Measurements from ENCODE around the gene MLKL.
"Not testable (repeated sequence)": the region's sequence is repeated elsewhere in the genome, so short reads cannot be mapped to it uniquely, and the experiment has no call there.

The MLKL gene

DNA sequence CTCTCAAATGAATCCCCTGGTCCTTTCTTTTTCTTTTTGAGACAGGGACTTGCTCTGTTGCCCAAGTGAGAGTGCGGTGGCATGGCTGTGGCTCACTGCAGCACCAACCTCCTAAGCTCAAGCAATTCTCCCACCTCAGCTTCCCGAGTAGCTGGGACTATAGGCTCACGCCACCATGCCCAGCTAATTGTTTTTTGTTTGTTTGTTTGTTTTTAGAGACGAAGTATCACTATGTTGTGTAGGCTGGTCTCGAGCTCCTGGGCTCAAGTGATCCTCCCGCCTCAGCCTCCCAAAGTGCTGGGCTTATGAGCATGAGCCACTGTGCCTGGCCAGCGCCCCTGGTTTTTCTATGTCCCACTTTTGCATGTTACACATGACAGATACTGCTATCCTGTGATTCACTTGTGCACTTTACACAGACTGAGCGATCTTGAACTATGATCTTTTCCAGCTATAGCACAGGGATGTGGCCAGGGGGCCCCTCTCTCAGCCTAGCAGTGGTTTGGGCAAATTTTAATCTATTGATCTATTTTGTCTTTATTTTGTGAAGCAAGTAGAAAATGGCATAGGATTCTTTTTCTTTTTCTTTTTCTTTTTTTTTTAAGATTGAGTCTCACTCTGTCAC, 31.3 kb upstream of the MLKL start:
- no peak for DNase-seq

DNA sequence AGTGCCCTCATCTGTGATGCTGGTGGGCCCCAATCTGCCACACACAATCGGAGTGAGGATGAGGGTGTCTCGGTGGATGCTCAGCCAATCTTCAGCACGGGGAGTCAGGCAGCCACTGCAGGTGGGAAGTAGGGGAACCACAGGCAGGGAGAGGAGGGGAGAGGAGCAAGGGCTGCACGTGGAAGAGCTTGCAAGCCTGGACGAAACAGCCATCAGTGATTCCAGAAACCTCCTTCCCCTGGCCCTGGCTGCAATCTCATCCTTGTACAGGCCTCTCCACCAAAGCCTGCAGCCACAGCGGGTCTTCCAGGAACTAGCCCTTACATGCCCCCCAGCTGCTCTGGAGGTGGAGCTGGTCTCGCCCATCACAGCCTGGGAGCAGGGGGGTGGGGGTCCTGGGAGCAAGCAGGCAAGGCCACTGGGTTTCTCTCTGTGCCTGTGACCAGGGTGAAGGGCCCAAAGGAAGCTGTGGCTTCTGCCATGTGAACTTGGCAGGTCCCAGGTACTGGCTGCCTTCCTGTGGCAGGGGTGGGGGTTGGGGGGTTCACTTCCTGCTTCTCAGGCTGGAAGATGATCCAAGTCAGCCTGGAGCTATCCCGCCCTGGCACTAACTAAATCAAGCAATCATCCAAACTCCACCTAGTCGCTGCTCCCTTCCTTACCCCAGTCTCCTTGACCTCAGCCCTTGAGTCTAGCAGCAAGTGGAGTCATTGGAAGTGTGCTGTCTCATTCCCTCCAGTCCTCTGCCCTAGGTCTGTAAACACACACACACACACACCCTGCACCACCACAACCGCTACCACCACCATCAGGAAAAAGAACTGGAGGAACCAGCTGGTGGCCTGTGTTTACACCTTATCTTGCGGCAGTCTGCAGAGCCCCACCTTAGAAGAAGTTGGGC, 29.4 kb upstream of the MLKL start:
- DNase-seq = no peak

DNA sequence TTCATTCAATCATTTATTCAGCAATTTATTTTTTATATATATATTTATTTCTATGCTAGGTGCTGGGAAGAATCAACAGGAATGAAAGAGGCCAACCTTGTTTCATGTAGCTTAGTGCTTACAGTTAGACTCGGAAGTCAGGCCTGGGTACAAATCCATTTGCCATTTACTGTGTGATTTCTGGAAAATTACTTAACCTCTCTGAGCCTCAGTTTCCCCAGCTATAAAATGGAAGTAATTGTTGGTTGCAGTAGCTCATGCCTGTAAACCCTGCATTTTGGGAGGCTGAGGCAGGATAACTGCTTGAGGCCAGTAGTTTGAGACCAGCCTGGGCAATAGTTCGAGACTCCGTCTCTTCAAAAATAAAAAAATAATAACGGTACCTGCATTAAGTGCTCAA, 27.2 kb upstream of the MLKL start:
- DNase-seq = no peak

DNA sequence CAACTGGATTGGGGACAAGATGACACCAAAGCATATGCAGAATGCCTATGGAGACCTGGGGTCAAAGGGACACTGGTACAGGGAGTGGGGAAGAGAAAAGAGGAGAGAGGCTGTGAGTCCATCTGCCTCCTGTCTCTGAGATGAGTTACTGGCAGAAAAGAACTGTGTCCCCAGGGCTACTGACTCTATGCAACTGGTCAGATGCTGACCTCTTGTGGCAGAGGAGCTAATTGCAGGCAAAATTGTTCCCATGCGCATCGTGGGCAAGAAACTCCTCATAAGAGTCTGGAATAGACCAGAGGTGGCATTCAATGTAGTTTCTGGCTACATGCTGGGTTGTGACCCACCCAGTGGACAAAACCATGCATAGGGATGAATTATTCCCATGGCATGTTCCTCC, 26.1 kb upstream of the MLKL start:
- peak; percentile 10 to 33 for DNase-seq

DNA sequence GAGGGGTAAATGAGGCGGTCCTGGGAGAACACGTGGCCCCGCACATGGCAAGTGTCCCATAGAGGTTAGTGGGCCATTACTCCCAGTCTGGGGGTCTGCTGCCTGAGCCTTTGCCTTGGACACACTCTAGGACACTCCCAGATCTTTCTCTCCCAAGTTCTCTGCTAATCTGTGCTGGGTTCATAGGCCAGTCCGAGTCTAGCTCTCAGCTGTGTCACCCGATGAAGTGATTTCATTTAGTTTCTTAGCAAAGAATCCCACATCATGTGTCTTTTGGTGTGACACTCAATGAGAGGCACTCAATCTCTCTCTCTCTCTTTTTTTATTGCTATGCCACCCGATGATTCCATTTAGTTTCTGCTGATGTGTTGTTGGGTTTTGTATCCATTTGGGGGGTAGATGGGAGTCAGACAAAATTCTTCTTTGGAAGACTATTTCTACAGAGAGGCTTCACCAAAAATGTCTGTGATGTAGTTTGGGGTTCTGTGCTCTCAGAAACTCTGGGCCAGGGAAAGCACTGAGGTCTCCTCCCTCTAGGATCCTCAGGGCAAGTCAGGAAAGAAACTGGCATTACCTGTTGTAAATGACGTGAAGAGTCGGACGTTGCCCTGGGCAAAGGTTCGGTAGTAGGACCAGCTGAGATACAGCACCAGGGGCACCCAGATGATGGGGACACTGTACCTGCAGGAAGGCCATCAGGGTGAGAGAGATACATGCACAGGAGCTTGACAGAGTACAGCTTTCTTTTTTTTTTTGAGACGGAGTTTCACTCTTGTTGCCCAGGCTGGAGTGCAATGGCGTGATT, 25.2 kb upstream of the MLKL start:
- DNase-seq = no peak

DNA sequence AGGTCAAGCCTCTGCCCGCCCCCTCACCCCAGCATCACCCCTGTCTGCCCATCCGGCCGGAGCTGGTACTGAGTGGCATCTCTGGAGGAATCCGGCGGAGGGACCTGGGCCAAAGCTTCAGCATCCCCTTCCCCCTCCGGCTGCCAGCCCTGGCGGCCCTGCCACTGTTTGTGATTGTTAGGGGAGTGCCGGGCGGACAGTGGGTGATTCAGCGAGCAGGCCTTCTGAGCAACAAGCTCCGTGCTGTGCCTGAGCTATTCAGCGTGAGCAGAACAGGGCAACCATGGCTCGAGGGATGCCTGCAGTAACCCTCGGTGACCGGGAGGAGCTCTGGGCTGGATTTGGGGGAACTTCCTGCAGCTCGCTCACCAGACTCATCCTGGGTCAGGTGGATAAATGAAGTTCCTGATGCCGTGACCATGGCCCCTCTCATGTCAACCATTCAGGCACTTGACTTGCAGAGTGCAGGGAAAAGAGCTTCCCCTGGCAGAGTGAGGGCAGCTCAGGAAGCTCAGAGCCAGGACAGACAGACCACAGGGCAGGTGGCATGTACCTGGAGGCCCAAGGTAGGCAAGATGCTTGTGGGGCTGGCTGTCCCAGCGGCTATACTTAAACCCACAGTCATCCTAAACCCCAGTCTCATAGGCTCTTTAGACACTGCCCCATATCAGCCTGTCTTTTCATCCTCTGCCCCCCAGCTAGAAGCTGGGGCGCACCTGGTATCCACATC, 24.3 kb upstream of the MLKL start:
- DNase-seq = no peak

DNA sequence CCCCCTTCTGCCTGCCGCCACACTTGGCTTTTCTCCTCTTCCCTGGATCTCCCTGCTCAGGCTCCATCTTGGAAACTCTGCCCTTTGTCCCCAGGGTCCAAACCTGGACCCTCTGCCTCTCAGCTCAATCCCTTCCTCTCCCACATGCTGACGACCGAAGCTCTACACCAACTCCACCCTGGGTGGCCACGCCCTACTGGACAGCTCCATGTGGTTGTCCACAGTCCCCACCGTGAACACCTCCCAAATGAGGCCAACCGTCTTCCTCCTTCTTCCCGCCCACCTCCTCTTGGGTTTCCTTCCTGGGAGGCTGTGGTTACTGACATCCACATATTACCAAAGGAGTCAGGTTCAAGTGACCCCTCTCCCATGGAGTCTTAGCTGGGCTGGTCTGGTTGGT, 22.6 kb upstream of the MLKL start:
- no peak for DNase-seq

DNA sequence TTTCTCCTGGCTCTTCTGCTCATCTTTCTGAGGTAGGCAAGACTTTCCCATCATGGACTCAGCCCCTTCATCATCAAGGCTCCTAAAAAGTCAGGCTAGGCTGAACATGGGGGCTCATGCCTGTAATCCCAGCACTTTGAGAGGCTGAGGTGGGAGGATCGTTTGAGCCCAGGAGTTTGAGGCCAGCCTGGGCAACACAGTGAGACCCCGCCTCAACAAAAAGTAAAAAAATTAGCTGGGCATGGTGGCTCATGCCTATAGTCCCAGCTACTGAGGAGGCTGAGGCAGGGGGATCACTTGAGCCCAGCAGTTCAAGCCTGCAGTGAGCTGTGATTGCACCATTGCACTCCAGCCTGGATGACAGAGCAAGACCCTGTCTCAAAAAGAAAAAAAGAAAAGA, 21.5 kb upstream of the MLKL start:
- not testable (repeated sequence) for DNase-seq

DNA sequence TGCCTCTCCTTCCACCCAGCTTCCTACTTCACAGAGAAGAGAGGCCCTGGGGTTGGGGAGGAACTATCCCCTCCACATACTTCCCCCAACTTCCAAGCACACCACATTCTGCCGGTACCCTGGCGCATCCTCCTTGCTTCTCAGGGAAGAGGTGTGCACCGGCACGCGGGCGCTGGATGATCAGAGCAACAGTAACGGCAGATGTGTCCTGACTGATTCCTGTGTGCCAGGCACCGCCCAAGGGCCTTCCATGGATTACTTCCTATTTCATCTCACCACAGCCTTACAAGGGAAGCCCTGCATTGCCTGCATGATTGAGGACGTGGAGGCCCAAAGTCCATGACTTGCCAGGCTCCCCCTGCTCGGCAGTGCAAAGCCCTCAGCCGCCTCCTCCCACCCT, 21.1 kb upstream of the MLKL start:
- no peak for DNase-seq

DNA sequence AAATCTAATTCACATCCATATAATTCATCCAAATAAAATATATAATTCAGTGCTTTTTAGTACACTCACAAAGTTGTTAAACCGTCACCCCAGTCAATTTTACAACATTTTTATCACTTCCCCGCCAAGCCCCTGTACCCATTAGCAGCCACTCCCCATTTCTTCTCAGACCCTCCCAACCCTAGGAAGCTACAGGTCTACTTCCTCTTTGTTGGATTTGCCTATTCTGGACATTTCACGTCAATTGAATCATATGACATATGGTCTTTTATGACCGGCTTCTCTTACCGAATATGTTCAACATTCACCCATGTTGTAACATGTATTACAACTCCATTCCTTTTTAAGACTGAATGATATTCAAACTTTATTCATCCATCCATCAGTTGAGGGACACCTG, 19.9 kb upstream of the MLKL start:
- no peak for DNase-seq

DNA sequence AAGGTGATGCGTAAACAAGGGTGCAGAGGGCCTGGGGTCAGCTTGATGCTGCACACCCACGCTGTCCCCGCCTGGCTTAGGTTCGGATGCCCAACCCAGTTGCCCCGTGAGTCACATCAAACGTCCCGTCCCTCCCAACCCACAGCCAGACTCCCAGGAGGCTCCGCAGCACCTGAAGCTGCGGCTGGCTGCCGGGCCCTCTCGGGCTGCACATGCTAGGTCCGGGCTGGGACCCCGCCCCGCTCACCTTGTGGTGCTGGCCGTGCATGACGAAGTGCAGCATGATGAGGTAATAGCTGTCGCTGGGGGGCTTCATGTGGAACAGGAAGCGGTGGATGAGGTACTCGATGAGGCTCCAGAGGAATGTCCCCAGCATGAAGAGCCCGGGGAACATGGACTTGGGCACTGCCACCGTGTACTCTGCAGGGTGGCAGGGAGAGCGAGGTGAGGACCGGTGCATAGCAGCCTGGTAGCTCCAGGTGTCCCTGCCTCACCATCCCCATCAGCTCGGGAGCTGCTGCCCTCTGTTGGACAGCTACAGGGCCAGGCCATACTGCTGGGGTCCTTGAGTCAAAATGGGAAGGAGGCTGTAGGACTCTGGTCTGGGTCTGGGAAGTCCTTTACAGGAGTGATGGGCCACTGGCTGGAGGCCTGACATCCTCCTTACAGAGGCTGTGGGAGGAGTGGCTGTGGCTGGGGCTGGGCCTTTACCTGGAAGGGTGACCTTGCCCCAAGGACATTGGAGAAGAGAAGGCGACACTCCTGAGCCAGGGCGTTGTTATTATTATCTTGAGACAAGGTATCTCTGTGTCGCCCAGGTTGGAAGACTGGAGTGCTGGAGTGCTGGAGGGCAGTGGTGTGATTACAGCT, 18.3 kb upstream of the MLKL start:
- DNase-seq = no peak

DNA sequence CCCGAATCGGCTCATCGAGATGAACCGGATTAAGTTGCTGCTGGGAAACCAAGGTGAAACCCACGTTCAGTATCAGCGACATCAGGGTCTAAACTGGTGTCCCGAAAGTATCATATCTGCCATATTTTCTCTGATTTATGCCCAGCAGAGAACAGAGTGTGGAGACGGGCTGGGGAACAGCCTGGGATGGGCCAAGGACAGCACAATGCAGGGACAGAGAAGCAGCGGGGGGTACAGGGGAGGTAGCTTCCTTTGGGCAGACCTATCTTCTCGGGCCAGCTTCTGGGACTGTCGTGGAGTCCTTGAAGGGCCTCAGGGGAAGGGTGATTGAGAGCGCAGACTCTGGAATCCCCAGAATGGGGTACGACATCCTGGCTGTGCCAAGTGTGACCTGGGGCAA, 17.5 kb upstream of the MLKL start:
- DNase-seq = no peak

DNA sequence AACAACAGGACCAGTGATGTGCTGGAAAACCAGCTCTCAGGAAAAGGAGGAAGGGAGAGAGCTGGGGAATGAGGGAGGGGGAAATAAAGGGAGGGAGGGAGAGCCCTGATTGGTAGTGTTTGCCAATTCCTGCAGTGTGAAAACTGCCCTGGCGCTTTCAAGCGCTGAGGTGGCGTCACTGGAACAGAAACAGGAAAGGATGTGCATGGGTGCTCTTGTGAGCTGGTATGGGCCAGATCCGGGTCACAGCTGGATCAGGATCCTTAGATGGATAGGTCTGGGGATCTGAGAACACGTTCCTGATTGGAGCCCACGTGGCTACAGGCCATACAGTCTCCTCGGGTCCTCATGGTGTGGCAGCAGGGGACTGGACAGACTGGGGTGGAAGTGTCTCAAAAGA, 16.7 kb upstream of the MLKL start:
- no peak for DNase-seq

DNA sequence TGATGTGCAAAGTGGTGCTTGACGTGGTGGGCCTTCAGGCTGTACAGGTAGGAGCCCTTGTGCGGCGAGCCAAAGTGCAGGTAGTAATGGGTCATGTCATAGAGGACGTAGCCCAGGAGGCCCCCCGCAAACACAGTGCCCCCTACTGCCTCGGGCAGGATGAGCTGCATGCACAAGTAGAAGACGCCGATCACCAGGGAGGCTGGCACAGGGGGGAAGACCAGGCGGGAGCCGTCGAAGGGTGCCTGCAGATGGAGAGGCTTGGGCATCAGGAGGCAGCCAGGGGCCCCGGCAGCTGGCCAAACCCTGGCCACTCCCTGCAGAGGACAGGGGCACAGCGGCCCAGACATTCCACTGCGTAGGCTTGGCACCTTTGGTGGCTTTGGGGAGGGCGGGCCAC, 15.7 kb upstream of the MLKL start:
- DNase-seq = no peak

DNA sequence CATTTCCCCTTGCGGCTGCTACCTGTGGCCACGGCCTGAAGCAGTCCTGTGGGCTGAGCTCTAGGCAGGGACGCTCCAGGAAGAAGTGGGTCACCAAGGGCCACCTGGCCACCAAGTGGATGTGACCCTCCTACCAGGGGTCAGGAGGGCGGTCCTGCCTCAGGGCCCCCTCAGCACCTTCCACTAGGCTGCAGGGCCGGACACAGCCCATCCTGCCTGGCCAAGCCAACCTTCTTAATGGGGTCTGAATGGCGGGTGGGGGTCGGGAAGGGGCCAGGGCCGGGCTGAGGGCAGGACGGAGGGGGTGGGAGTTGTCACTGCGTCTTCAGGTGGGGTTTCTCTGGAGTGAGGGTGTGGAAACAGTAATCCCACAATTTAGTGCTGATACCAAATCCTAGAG, 13.2 kb upstream of the MLKL start:
- no peak for DNase-seq

DNA sequence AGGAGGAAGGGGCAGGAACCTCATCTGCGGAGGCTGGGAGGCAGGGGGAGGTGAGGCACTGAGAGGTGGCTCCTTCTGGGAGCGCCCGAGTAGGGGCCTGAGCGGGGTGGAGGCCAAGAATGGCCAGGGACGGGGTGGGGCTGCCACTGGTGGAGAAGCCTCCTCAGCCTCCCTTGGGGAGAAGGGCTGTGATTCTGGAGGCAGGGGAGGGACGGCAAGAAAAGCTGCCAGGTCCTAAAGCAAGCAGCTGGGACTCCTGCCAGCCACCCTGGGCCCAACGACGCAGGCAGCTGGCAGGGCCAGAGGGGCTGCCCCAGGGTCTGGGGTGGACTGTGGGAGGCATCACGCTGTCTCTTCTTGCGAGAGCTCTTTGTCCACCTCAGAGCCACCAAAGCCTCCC, 12.7 kb upstream of the MLKL start:
- DNase-seq = no peak

DNA sequence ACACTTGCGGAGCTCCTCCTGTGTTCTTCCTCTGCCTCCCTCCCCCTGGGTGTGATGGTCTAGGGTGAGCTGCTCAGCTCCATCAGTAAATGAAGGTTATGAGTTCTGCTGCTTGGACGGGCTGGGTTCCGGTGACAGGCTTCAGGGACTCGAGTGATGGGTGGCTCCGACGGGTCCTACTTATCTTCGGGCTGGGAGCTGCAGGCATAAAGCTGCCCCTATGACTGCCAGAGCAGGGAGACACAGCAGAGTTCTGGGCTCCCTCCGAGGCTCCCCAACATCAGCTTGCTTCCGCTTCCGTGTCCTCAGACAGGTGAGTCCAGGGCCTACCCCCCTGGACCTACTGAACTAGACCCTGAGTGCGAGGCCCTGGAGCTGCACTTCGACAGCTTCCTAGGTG, 11.3 kb upstream of the MLKL start:
- no peak for DNase-seq

DNA sequence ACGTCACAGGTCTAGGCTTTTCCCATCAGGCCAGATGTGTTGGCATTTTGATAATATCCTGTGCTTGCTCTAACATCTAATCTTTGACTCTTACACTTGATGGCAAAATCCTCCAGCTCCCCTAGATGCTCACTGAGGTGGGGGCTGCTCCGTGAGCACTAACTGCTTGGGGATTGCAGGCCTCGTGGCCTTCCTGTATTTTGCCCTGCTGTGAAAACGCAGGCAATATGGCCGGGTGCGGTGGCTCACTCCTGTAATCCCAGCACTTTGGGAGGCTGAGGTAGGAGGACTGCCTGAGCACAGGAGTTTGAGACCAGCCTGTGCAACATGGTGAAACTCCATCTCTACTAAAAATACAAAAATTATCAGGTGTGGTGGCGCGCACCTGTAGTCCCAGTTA, 9.7 kb upstream of the MLKL start:
- no peak for DNase-seq

DNA sequence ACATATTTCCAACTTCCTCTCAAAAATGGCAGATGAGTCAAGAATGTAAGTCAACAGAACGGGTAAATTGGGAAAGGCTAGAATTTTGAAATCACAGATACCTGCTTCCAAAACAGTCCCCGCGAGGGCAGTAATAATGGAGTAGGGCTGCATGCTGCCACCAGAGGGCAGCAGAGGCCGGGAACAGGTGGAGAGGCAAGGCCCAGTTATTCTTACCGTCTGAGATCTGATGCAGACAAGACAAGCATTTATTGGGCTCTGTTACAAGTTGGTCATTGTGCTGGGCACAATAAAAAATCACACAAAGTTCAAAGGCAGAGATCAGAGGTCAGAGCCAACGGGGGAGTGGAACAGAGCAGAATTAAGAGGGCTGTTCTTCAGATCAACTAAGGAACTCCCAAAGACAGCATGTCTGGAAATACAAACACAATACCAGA, 8.8 kb upstream of the MLKL start:
- peak; percentile 79 to 86 for DNase-seq

DNA sequence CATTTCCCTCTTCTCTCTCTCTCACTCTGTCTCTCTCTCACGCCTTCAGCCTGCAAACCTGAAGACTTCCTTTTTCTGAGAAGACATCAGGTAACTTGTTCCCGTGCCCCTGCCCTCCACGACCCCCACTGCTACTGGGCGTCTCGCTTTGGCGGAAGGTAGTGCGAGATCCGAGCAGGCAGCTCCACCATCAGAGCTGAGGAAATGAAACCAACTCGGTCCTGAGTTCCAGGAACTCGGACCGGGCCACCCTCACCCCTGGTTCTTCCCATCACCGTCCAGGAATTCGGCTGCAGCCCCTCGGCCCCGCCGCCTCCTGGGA, 585 bp downstream of the MLKL start:
- DNase-seq = peak; percentile 80 to 81

DNA sequence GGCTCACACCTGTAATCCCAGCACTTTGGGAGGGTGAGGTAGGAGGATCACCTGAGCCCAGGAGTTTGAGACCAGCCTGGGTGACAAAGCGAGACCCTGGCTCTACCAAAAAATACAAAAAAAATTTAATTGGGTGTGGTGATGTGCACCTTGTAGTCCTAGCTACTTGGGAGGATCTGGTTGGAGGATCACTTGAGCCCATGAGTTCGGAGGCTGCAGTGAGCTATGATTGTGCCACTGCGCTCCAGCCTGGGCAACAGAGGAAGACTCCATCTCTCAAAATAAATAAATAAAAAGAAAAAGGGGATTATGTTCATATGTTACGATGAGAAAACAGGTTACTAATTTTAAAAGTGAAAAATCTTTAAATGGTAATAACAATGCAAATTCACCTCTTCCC, 996 bp downstream of the MLKL start:
- DNase-seq = peak in 1 of 2 donors; percentile 32

DNA sequence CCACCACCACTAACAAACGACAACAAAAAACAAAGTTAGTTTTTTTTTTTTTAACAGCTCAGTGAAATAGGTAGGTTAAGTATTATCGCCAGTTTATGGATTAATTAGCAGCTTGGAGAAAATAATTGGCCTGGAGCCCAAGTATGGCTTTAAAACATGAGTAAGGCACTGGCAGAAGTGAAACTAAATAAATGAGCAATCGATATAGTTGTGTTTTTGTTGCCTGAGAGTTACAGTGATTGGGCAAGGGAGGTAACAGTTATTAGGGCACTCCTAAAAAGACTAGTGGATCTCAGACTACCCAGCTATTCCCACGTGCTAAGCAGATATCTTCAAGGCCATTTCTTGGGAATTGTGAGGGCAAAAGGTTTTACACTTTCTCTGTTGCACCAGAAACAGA, 2.4 kb downstream of the MLKL start:
- DNase-seq = peak in 1 of 2 donors; percentile 33
